Skeletal muscle satellite cell (primary cell): ENCODE measurements around the gene SMIM41.

Experiments used
- H3K27me3 ChIP-seq: 2 replicates; pipeline ENCODE4 v1.7.0; 2013; ENCODE audit warnings: low read length; ENCODE audit not compliant: control insufficient read depth, insufficient read depth
- H3K36me3 ChIP-seq: 2 replicates; pipeline ENCODE4 v1.7.0; 2013; ENCODE audit warnings: mild to moderate bottlenecking, control low read depth, low read length; ENCODE audit not compliant: insufficient read depth
- H3K4me1 ChIP-seq: 2 replicates; pipeline ENCODE4 v1.7.0; 2013; ENCODE audit warnings: low read length; ENCODE audit not compliant: control insufficient read depth, insufficient read depth
- H3K4me2 ChIP-seq: 2 replicates; pipeline ENCODE4 v1.7.0; 2013; ENCODE audit warnings: mild to moderate bottlenecking, low read length
- H3K4me3 ChIP-seq: 2 replicates; pipeline ENCODE4 v1.7.0; 2013; ENCODE audit warnings: low read length
- H3K9ac ChIP-seq: 2 replicates; pipeline ENCODE4 v1.7.0; 2013; ENCODE audit warnings: mild to moderate bottlenecking, low read depth, low read length, moderate library complexity
- H3K9me3 ChIP-seq: replicated peaks from 2 replicates; pipeline ENCODE4 v1.7.0; 2013; ENCODE audit warnings: mild to moderate bottlenecking, control low read depth, low read length

SMIM41 gene

GRCh38 chr12:52141306-52141705 is 61.8 kb downstream of the SMIM41 start:
- H3K9ac ChIP-seq: no peak overlapping the region
- no peaks in the 10 kb centered on the region for H3K27me3 ChIP-seq
- H3K9me3 ChIP-seq: no peaks in the 10 kb centered on the region
- H3K4me2 ChIP-seq: no peak overlapping the region
- no peaks in the 10 kb centered on the region for H3K36me3 ChIP-seq
- H3K4me3 ChIP-seq: no peak overlapping the region
- peaks cover 29% of the 10 kb centered on the region for H3K4me1 ChIP-seq

- H3K9ac ChIP-seq: no peak overlapping the region
- H3K9me3 ChIP-seq: no peaks in the 10 kb centered on the region
- no peaks in the 10 kb centered on the region for H3K27me3 ChIP-seq
- H3K4me2 ChIP-seq: no peak overlapping the region
- no peaks in the 10 kb centered on the region for H3K36me3 ChIP-seq
- no peak overlapping the region for H3K4me3 ChIP-seq
- H3K4me1 ChIP-seq: peaks cover 35% of the 10 kb centered on the region
Measured at GRCh38 chr12:52141875-52142274, 62.4 kb downstream of the SMIM41 start.

DNA sequence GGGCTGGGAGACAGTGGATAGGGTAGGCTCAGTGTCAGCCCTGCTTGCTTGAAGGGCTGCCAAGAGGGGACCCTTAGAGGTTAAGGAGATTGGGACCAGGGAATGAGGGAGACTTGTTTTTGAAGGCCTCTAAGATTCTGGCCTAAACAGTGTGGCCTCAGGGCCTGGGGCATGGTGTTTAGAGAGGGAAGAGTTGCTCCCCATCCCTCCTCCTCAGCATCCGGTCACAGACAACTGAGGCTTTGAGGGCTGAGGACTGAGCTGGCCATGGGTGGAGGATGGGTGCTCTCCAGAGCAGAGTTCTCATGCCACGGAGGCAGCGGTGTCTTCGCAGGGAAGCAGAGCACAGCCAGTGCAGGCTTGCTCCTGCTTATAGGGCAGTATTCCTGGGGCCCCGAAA is 62.9 kb downstream of the SMIM41 start:
- Histone ChIP-seq H3K9me3 (no peaks in the 10 kb centered on the region), H3K4me3 (no peak overlapping the region), H3K9ac (no peak overlapping the region), H3K4me2 (no peak overlapping the region), H3K4me1 (peaks cover 39% of the 10 kb centered on the region), H3K27me3 (no peaks in the 10 kb centered on the region), H3K36me3 (no peaks in the 10 kb centered on the region)

DNA sequence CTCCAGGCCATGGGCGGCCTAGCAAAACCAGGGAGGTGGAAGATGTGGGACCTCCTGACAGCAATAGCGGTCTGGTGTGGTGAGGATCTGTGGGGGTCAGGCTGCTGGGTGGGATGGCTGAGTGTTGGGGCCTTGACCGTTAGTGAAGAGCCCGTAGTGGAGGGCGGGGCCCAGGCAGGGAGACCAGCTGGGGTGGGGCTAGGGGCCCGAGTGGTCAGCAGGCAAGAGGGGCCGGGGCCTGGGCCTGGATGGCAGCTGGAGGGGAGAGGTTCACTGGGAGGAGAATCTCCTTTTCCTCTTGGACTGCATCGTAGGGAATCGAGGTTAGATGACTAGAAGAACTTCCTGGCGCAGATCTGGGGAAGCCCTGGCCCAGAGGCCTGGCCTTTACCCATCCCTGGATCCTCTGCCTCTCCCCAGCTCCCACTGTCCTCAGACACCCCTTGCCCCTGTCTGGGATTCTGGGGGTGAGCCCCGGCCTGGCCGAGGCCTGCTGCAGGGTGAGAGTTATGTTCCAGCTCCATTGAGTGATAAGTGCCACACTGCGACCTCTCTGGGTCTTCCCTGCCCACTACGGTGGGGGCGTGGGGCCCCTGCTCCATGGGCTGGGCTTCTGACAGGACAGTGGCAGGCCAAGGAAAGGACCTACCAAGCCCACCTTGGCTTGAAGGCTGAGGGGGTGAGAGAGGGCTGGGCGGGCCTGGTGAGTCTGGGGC is 65.2 kb downstream of the SMIM41 start:
- no peaks in the 10 kb centered on the region for H3K36me3 ChIP-seq
- no peak overlapping the region for H3K4me2 ChIP-seq
- peaks cover 61% of the 10 kb centered on the region for H3K4me1 ChIP-seq
- no peaks in the 10 kb centered on the region for H3K9me3 ChIP-seq
- H3K9ac ChIP-seq: peak overlapping the region; percentile 51
- H3K4me3 ChIP-seq: no peak overlapping the region
- no peaks in the 10 kb centered on the region for H3K27me3 ChIP-seq

DNA sequence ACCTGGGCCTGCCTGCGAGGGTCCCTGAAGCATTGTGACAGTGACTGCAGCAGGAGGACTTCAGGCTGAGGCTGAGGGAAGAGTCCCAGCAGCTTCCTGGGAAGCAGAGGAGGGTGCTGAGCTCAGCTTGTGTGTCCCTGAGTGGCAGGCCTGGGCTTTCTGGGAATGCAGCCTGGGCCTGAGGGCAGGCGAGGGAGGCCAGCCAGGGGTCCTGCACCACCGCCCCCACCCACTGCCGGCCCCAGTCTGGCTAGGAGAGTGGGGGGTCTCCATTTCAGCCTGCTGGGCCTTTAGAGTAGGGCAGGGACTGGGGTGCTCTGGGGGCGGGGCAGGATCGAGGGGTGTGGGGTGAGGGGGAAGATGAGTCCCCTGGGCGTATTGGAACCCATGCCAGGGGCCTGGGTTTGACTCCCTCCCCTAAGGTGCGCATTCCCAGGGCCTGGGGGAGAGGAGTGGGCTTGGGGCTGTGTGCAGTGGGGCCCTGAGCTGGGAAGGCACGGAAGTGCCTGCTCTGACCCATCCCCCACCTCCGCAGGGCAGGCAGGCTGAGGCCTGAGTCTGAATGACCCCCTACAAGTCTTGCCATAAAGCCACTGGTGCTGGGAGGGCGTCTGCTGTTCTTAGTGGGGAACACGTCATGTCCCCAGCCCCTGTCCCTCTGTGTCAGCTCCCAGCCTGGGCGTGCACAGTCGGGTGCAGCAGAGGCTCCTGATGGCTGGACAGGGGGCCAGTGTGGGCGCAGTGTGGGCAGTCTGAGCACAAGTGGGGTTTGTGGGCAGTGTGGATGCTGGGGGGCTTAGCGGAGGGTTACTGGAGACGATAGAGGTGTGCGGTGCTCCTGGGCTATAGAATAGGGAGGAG is 66.0 kb downstream of the SMIM41 start:
- Histone ChIP-seq H3K9ac (peak overlapping the region; percentile 38), H3K36me3 (no peaks in the 10 kb centered on the region), H3K4me2 (no peak overlapping the region), H3K27me3 (no peaks in the 10 kb centered on the region), H3K9me3 (no peaks in the 10 kb centered on the region), H3K4me1 (peaks cover 69% of the 10 kb centered on the region), H3K4me3 (no peak overlapping the region)

- Histone ChIP-seq H3K9me3 (no peaks in the 10 kb centered on the region), H3K4me1 (peaks cover 70% of the 10 kb centered on the region), H3K9ac (peak overlapping the region; percentile 94), H3K27me3 (no peaks in the 10 kb centered on the region), H3K4me3 (no peak overlapping the region), H3K36me3 (no peaks in the 10 kb centered on the region), H3K4me2 (peak overlapping the region; percentile 66)
Measured at GRCh38 chr12:52146089-52146821, 66.8 kb downstream of the SMIM41 start.

DNA sequence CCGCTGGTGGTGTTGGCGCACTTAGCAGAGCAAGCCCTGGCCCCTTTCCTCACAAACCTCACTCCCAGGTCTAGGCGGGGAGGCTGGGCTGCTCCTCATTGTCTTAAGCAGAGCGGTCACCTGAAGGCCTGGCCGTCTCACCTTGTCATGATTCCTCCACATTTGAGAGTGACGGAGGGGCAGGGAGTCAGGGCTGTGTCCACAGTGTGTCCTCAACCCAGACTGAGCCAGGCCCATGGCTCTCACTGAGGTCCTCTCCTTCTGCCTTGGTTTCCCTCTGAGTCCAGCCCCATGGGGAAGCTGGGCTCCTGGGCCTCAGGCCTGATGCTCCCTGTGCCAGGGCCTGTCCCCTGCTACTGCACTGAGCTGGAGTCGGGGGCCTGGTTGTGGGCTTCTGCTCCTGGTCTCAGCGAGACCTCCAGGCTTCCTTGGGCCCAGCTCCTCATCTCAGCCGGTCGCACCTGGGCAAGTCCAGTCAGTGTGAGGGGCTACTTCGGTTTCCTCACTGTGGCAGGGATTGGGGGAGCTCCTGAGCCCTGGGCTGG is 67.4 kb downstream of the SMIM41 start:
- H3K4me3 ChIP-seq: peak overlapping the region; percentile 42
- peak overlapping the region; percentile 94 for H3K9ac ChIP-seq
- peaks cover 77% of the 10 kb centered on the region for H3K4me1 ChIP-seq
- H3K36me3 ChIP-seq: no peaks in the 10 kb centered on the region
- H3K27me3 ChIP-seq: no peaks in the 10 kb centered on the region
- no peaks in the 10 kb centered on the region for H3K9me3 ChIP-seq
- peak overlapping the region; percentile 66 for H3K4me2 ChIP-seq

DNA sequence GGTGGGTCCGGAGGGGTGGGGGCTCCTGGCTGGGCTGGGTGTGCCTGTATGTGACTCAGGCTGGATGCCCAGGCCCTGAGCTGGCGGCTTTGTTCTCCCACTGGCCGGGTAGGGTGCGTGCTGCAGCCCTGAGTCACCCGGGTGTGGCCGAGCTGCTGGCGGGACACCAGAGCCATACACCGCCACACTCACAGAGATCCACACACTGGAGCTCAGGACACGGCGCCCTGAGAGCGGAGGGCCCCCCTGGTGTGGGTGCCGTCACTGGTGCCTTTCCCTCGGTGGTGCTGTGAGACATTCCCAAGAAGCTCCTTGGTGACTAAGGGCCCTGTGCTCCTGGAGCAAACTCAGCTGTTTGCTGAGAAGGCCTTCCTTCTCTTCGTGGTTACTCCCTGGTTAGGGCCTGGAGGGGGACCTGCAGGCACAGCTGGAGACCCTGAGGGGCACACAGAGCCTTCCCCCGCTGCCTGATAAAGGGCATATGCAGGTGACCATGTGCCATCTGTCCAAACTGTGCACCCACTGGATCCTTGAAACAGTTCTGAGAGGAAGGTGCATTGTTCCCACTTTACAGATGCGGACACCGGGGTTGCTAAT is 68.0 kb downstream of the SMIM41 start:
- Histone ChIP-seq H3K4me1 (peaks cover 83% of the 10 kb centered on the region), H3K4me3 (peak overlapping the region; percentile 0), H3K27me3 (no peaks in the 10 kb centered on the region), H3K36me3 (no peaks in the 10 kb centered on the region), H3K9me3 (no peaks in the 10 kb centered on the region), H3K9ac (peak overlapping the region; percentile 94), H3K4me2 (peak overlapping the region; percentile 14)

GRCh38 chr12:52147964-52148463 is 68.5 kb downstream of the SMIM41 start:
- peak overlapping the region; percentile 0 for H3K4me3 ChIP-seq
- peak overlapping the region; percentile 14 for H3K4me2 ChIP-seq
- H3K9ac ChIP-seq: peak overlapping the region; percentile 81
- H3K9me3 ChIP-seq: no peaks in the 10 kb centered on the region
- peaks cover 88% of the 10 kb centered on the region for H3K4me1 ChIP-seq
- no peaks in the 10 kb centered on the region for H3K36me3 ChIP-seq
- H3K27me3 ChIP-seq: no peaks in the 10 kb centered on the region

- H3K36me3 ChIP-seq: no peaks in the 10 kb centered on the region
- no peak overlapping the region for H3K4me2 ChIP-seq
- peaks cover 88% of the 10 kb centered on the region for H3K4me1 ChIP-seq
- H3K9ac ChIP-seq: peak overlapping the region; percentile 81
- no peaks in the 10 kb centered on the region for H3K9me3 ChIP-seq
- H3K4me3 ChIP-seq: no peak overlapping the region
- no peaks in the 10 kb centered on the region for H3K27me3 ChIP-seq
Measured at GRCh38 chr12:52148464-52149181, 69.1 kb downstream of the SMIM41 start.
